ENCODE data around the gene ZNRF3.

GRCh38 chr22:28918550-28919271, 35.3 kb downstream of the ZNRF3 start:
- no peak for TF ChIP-seq POLR2A (IDR thresholded peaks at IDR 0.05)
- TF ChIP-seq, protein P1, sequence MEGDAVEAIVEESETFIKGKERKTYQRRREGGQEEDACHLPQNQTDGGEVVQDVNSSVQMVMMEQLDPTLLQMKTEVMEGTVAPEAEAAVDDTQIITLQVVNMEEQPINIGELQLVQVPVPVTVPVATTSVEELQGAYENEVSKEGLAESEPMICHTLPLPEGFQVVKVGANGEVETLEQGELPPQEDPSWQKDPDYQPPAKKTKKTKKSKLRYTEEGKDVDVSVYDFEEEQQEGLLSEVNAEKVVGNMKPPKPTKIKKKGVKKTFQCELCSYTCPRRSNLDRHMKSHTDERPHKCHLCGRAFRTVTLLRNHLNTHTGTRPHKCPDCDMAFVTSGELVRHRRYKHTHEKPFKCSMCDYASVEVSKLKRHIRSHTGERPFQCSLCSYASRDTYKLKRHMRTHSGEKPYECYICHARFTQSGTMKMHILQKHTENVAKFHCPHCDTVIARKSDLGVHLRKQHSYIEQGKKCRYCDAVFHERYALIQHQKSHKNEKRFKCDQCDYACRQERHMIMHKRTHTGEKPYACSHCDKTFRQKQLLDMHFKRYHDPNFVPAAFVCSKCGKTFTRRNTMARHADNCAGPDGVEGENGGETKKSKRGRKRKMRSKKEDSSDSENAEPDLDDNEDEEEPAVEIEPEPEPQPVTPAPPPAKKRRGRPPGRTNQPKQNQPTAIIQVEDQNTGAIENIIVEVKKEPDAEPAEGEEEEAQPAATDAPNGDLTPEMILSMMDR (IDR thresholded peaks at IDR 0.05): no peak
